ENCODE data around the gene H3-3A. TPM values are rescaled to one million over a fixed set of nuclear protein-coding genes. Genes with fewer than 3 reads are reported as not detected.

The H3-3A gene
- total RNA-seq, 5 donors from 2014 or later (not counting 1 experiment from before 2014, with no cell fraction given) = 340 to 391 (median 366) TPM

- no peaks in the 10 kb centered on the region for H3K4me1 ChIP-seq (ENCODE audit: control insufficient read depth in 1 of 2, extremely low read depth in 1 of 2, insufficient read depth in 2 of 2, low read length in 2 of 2)
- Mint-ChIP-seq H3K4me1 (no peaks in the 10 kb centered on the region), H3K36me3 (no peaks in the 10 kb centered on the region), H3K27ac (no peak overlapping the region), H3K4me3 (no peak overlapping the region), H3K9me3 (no peaks in the 10 kb centered on the region), H3K27me3 (no peaks in the 10 kb centered on the region)
- POLR2A ChIA-PET = no interaction called here
- WGBS (ENCODE audit: insufficient coverage) = 100% methylated on average over 1 of the region's 6 CpGs
- H3K27ac ChIP-seq (ENCODE audit: low read length) = no peak overlapping the region
- ATAC-seq (replicated peaks in 1 of 4) (no peak), DNase-seq (peak in 20 of 35 experiments; percentile 3 to 58 (median 12))
- no peak overlapping the region for H3K4me3 ChIP-seq (ENCODE audit: control insufficient read depth in 1 of 2, extremely low read depth in 1 of 2, low read length in 1 of 2)
- no peaks in the 10 kb centered on the region for H3K9me3 ChIP-seq
- CTCF ChIA-PET = interaction anchor here in 1 of 2 donors (1.2 kb wide), 1 partner anchor 30 kb away, joined by 3 read pairs; no protein-coding TSS in a partner anchor
- no peaks in the 10 kb centered on the region for H3K27me3 ChIP-seq (replicated peaks in 1 of 2; ENCODE audit: control insufficient read depth in 2 of 2, extremely low read depth in 1 of 2, insufficient read depth in 2 of 2, low read length in 1 of 2)
- H3K36me3 ChIP-seq (ENCODE audit: control insufficient read depth in 2 of 2, extremely low read depth in 1 of 2, insufficient read depth in 1 of 2, low read length in 1 of 2) = no peaks in the 10 kb centered on the region
Observed at GRCh38 chr1:226034482-226034881, 28.0 kb upstream of the H3-3A start.

GRCh38 chr1:226035915-226036314 is 26.6 kb upstream of the H3-3A start:
- CTCF ChIA-PET = interaction anchor here in 1 of 2 donors (0.7 kb wide), 1 partner anchor 44 kb away, joined by 4 read pairs; no protein-coding TSS in a partner anchor

GRCh38 chr1:226038661-226039060 is 23.9 kb upstream of the H3-3A start:
- Mint-ChIP-seq H3K4me1 (no peaks in the 10 kb centered on the region), H3K36me3 (peaks cover 3% of the 10 kb centered on the region), H3K4me3 (no peak overlapping the region), H3K27ac (no peak overlapping the region), H3K9me3 (no peaks in the 10 kb centered on the region), H3K27me3 (peaks cover 0 to 4% of the 10 kb centered on the region in 2 donors)
- CTCF ChIA-PET = interaction anchor here in 1 of 2 donors (0.7 kb wide), 1 partner anchor 39 kb away, joined by 4 read pairs; the partner anchor contains the start of gene SDE2
- no peak overlapping the region for H3K27ac ChIP-seq (ENCODE audit: low read length)
- no CpG with 5 or more reads among the region's 1 CpG for WGBS (ENCODE audit: insufficient coverage)
- H3K4me3 ChIP-seq (ENCODE audit: control insufficient read depth in 1 of 2, extremely low read depth in 1 of 2, low read length in 1 of 2) = no peak overlapping the region
- DNase-seq (no peak), ATAC-seq (replicated peaks in 1 of 4) (no peak)
- H3K36me3 ChIP-seq (ENCODE audit: control insufficient read depth in 2 of 2, extremely low read depth in 1 of 2, insufficient read depth in 1 of 2, low read length in 1 of 2) = no peaks in the 10 kb centered on the region
- POLR2A ChIA-PET = interaction anchor here in 1 of 2 donors (0.6 kb wide), 1 partner anchor 54 kb away, joined by 3 read pairs; no protein-coding TSS in a partner anchor
- no peaks in the 10 kb centered on the region for H3K4me1 ChIP-seq (ENCODE audit: control insufficient read depth in 1 of 2, extremely low read depth in 1 of 2, insufficient read depth in 2 of 2, low read length in 2 of 2)
- H3K9me3 ChIP-seq = no peaks in the 10 kb centered on the region
- H3K27me3 ChIP-seq (replicated peaks in 1 of 2; ENCODE audit: control insufficient read depth in 2 of 2, extremely low read depth in 1 of 2, insufficient read depth in 2 of 2, low read length in 1 of 2) = no peaks in the 10 kb centered on the region

More at GRCh38 chr1:226035915-226036314, 26.6 kb upstream of the H3-3A start:
- Histone ChIP-seq H3K9me3 (no peaks in the 10 kb centered on the region), H3K4me1 (ENCODE audit: control insufficient read depth in 1 of 2, extremely low read depth in 1 of 2, insufficient read depth in 2 of 2, low read length in 2 of 2) (no peaks in the 10 kb centered on the region), H3K36me3 (ENCODE audit: control insufficient read depth in 2 of 2, extremely low read depth in 1 of 2, insufficient read depth in 1 of 2, low read length in 1 of 2) (no peaks in the 10 kb centered on the region), H3K27me3 (replicated peaks in 1 of 2; ENCODE audit: control insufficient read depth in 2 of 2, extremely low read depth in 1 of 2, insufficient read depth in 2 of 2, low read length in 1 of 2) (no peaks in the 10 kb centered on the region), H3K27ac (ENCODE audit: low read length) (no peak overlapping the region), H3K4me3 (ENCODE audit: control insufficient read depth in 1 of 2, extremely low read depth in 1 of 2, low read length in 1 of 2) (no peak overlapping the region)
- H3K4me3 Mint-ChIP-seq = no peak overlapping the region
- no peaks in the 10 kb centered on the region for H3K9me3 Mint-ChIP-seq
- ATAC-seq (replicated peaks in 1 of 4) (no peak), DNase-seq (no peak)
- POLR2A ChIA-PET = interaction anchor here in 1 of 2 donors (0.7 kb wide), 1 partner anchor 33 kb away, joined by 8 read pairs; no protein-coding TSS in a partner anchor
- H3K4me1 Mint-ChIP-seq = no peaks in the 10 kb centered on the region
- WGBS (ENCODE audit: insufficient coverage) = 100% methylated on average over 4 of the region's 5 CpGs
- H3K27me3 Mint-ChIP-seq = peaks cover 0 to 3% of the 10 kb centered on the region in 2 donors
- H3K27ac Mint-ChIP-seq = no peak overlapping the region
- H3K36me3 Mint-ChIP-seq = no peaks in the 10 kb centered on the region

- peaks cover 0 to 4% of the 10 kb centered on the region in 2 donors for H3K27me3 Mint-ChIP-seq
- Histone ChIP-seq H3K9me3 (no peaks in the 10 kb centered on the region), H3K4me3 (ENCODE audit: control insufficient read depth in 1 of 2, extremely low read depth in 1 of 2, low read length in 1 of 2) (no peak overlapping the region), H3K27ac (ENCODE audit: low read length) (no peak overlapping the region), H3K4me1 (ENCODE audit: control insufficient read depth in 1 of 2, extremely low read depth in 1 of 2, insufficient read depth in 2 of 2, low read length in 2 of 2) (no peaks in the 10 kb centered on the region), H3K36me3 (ENCODE audit: control insufficient read depth in 2 of 2, extremely low read depth in 1 of 2, insufficient read depth in 1 of 2, low read length in 1 of 2) (no peaks in the 10 kb centered on the region), H3K27me3 (replicated peaks in 1 of 2; ENCODE audit: control insufficient read depth in 2 of 2, extremely low read depth in 1 of 2, insufficient read depth in 2 of 2, low read length in 1 of 2) (no peaks in the 10 kb centered on the region)
- DNase-seq (no peak), ATAC-seq (replicated peaks in 1 of 4) (no peak)
- H3K9me3 Mint-ChIP-seq = no peaks in the 10 kb centered on the region
- no peak overlapping the region for H3K27ac Mint-ChIP-seq
- peaks cover 9% of the 10 kb centered on the region for H3K36me3 Mint-ChIP-seq
- ChIA-PET CTCF (no interaction called here), POLR2A (no interaction called here)
- H3K4me1 Mint-ChIP-seq = peaks cover 0 to 2% (median 0%) of the 10 kb centered on the region in 3 donors
- no peak overlapping the region for H3K4me3 Mint-ChIP-seq
- WGBS (ENCODE audit: insufficient coverage) = no CpG with 5 or more reads among the region's 1 CpG
Observed at GRCh38 chr1:226041419-226041818, 21.1 kb upstream of the H3-3A start.

GRCh38 chr1:226044514-226045101 is 17.9 kb upstream of the H3-3A start:
- no peaks in the 10 kb centered on the region for H3K36me3 ChIP-seq (ENCODE audit: control insufficient read depth in 2 of 2, extremely low read depth in 1 of 2, insufficient read depth in 1 of 2, low read length in 1 of 2)
- DNase-seq = no peak
- no peaks in the 10 kb centered on the region for H3K9me3 ChIP-seq
- peaks cover 0 to 4% of the 10 kb centered on the region in 2 donors for H3K27me3 Mint-ChIP-seq
- WGBS (ENCODE audit: insufficient coverage) = 83% methylated on average over 2 of the region's 4 CpGs
- ChIA-PET CTCF (interaction anchor here in 1 of 2 donors (0.5 kb wide), 1 partner anchor 260 kb away, joined by 8 read pairs; no protein-coding TSS in a partner anchor), POLR2A (no interaction called here)
- H3K27ac ChIP-seq (ENCODE audit: low read length) = no peak overlapping the region
- H3K36me3 Mint-ChIP-seq = peaks cover 9% of the 10 kb centered on the region
- no peak overlapping the region for H3K4me3 Mint-ChIP-seq
- no peaks in the 10 kb centered on the region for H3K4me1 ChIP-seq (ENCODE audit: control insufficient read depth in 1 of 2, extremely low read depth in 1 of 2, insufficient read depth in 2 of 2, low read length in 2 of 2)
- H3K9me3 Mint-ChIP-seq = no peaks in the 10 kb centered on the region
- H3K27me3 ChIP-seq (replicated peaks in 1 of 2; ENCODE audit: control insufficient read depth in 2 of 2, extremely low read depth in 1 of 2, insufficient read depth in 2 of 2, low read length in 1 of 2) = no peaks in the 10 kb centered on the region
- peaks cover 0 to 2% (median 0%) of the 10 kb centered on the region in 3 donors for H3K4me1 Mint-ChIP-seq
- H3K27ac Mint-ChIP-seq = no peak overlapping the region
- no peak overlapping the region for H3K4me3 ChIP-seq (ENCODE audit: control insufficient read depth in 1 of 2, extremely low read depth in 1 of 2, low read length in 1 of 2)
- ATAC-seq (replicated peaks in 1 of 4) = no peak

GRCh38 chr1:226046240-226046639 is 16.3 kb upstream of the H3-3A start:
- no peak for ATAC-seq (replicated peaks in 1 of 4)
- H3K9me3 Mint-ChIP-seq = no peaks in the 10 kb centered on the region
- no peaks in the 10 kb centered on the region for H3K9me3 ChIP-seq
- H3K27me3 Mint-ChIP-seq = peaks cover 0 to 2% of the 10 kb centered on the region in 2 donors
- H3K4me3 Mint-ChIP-seq = no peak overlapping the region
- no peak overlapping the region for H3K27ac ChIP-seq (ENCODE audit: low read length)
- H3K4me1 Mint-ChIP-seq = peaks cover 0 to 2% (median 0%) of the 10 kb centered on the region in 3 donors
- ChIA-PET POLR2A (no interaction called here), CTCF (no interaction called here)
- H3K27ac Mint-ChIP-seq = no peak overlapping the region
- WGBS (ENCODE audit: insufficient coverage) = 91% methylated on average over 5 of the region's 6 CpGs
- H3K4me3 ChIP-seq (ENCODE audit: control insufficient read depth in 1 of 2, extremely low read depth in 1 of 2, low read length in 1 of 2) = no peak overlapping the region
- no peaks in the 10 kb centered on the region for H3K4me1 ChIP-seq (ENCODE audit: control insufficient read depth in 1 of 2, extremely low read depth in 1 of 2, insufficient read depth in 2 of 2, low read length in 2 of 2)
- no peaks in the 10 kb centered on the region for H3K36me3 ChIP-seq (ENCODE audit: control insufficient read depth in 2 of 2, extremely low read depth in 1 of 2, insufficient read depth in 1 of 2, low read length in 1 of 2)
- H3K27me3 ChIP-seq (replicated peaks in 1 of 2; ENCODE audit: control insufficient read depth in 2 of 2, extremely low read depth in 1 of 2, insufficient read depth in 2 of 2, low read length in 1 of 2) = no peaks in the 10 kb centered on the region
- H3K36me3 Mint-ChIP-seq = peaks cover 9% of the 10 kb centered on the region
- no peak for DNase-seq

All from T-cell (primary cell).